Kidney (tissue), 14 donors: ENCODE results near the gene MAGI1. TPM values are rescaled to one million over a fixed set of nuclear protein-coding genes. Genes with fewer than 3 reads are reported as not detected.

Experiments used
- DNase-seq, 5 donors: peaks; one replicate each; pipeline ENCODE4 v3.0.0-alpha.2; 2013 to 2020
- FAIRE-seq: peaks from 2 replicates; lab custom pipeline; 2012; peaks lifted over from hg19 to GRCh38; lab: Jason Lieb, UNC
- H3K27ac ChIP-seq, 2 donors: one replicate each; pipeline ENCODE4 v1.7.0; 2013; ENCODE audit warnings: low read depth in 2 of 2, low read length in 2 of 2, inconsistent platforms in 1 of 2
- H3K27me3 ChIP-seq: one replicate; pipeline ENCODE4 v1.7.1; 2013; ENCODE audit warnings: low read length, inconsistent platforms; ENCODE audit not compliant: control insufficient read depth, insufficient read depth
- H3K36me3 ChIP-seq, 3 donors: one replicate each; pipeline versions ENCODE4 v1.7.0 to v1.7.1; 2013; ENCODE audit warnings: low read length in 3 of 3, control low read depth in 1 of 3, inconsistent platforms in 1 of 3; ENCODE audit not compliant: insufficient read depth in 3 of 3, control insufficient read depth in 2 of 3
- H3K4me1 ChIP-seq, 3 donors: one replicate each; pipeline versions ENCODE4 v1.7.0 to v1.7.1; 2013; ENCODE audit warnings: low read length in 3 of 3, inconsistent platforms in 1 of 3, low read depth in 1 of 3; ENCODE audit not compliant: control insufficient read depth in 2 of 3, insufficient read depth in 2 of 3
- H3K4me3 ChIP-seq, 3 donors: one replicate each; pipeline versions ENCODE4 v1.7.0 to v1.8.1; 2013; ENCODE audit warnings: low read length in 3 of 3, control low read depth in 1 of 3, inconsistent platforms in 1 of 3
- H3K9ac ChIP-seq, 3 donors: one replicate each; pipeline versions ENCODE4 v1.7.0 to v1.7.1; 2013; ENCODE audit warnings: low read length in 3 of 3, control low read depth in 1 of 3, inconsistent platforms in 1 of 3
- H3K9me3 ChIP-seq, 3 donors: one replicate each; pipeline versions ENCODE4 v1.7.0 to v1.7.1; 2013; ENCODE audit warnings: low read length in 3 of 3, control low read depth in 1 of 3, inconsistent platforms in 1 of 3; ENCODE audit not compliant: control insufficient read depth in 2 of 3, insufficient read depth in 1 of 3
- intact Hi-C: fragments of 100-400 bp; cut with DNase I; formaldehyde crosslinking; loops from one replicate; pipeline ENCODE4 v1.11.1; 2022
- polyA plus RNA-seq: library from polyadenylated mRNA; stranded (reverse); fragments of 350-450 nt; fragmentation: Illumina TruSeq; extraction: RNeasy Lipid Tissue Mini Kit (QIAGEN cat#74804); gene quantifications from one replicate; pipeline ENCODE4 v1.2.3, GENCODE V29; 2014; ENCODE audit warnings: low read depth, low replicate concordance; ENCODE audit not compliant: insufficient read depth
- total RNA-seq: library from RNA; stranded (reverse); fragmentation: NEBNext Ultra II Directional; extraction: Animal tissue kit (Norgen Biotek cat#: 25700); gene quantifications from one replicate; pipeline ENCODE4 v1.2.1, GENCODE V29; 2021
- TF ChIP-seq, protein P1 (sequence below): IDR thresholded peaks from 3 replicates; pipeline ENCODE4 v1.5.1; 2012; ENCODE audit warnings: mild to moderate bottlenecking, moderate library complexity, borderline replicate concordance; ENCODE audit not compliant: insufficient read depth; ENCODE audit errors: extremely low read depth
- donor health status: control.
- donor health status: control.
- donor health status: control.
- donor health status: control.
- donor health status: control.
- donor health status: DM: yes; HTN: yes; CAD: no.
- donor health status: Normal renal cell carcinoma (clear cell type).

The MAGI1 gene
- total and polyA plus RNA-seq, 2 donors from 2014 or later, result 8.2 to 42.8 TPM

DNA sequence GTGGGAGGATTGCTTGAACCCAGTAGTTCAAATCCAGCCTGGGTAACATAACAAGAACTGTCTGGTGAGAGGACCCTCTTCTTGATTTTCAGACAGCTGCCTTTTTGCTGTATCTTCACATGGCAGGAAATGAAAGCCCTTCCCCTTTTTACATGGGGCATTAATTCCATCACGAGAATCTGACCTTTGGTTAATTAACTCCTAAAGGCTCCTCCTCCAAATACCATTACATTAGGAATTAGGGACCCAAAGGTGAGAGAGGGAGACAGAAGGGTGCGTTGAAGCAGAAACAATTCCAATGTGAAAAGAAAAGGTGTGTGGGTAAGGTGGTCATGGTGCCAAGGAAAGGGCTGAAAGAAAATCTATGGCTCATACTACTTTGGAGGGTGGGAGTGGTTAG lies 536.2 kb downstream of the MAGI1 start:
- H3K4me3 ChIP-seq, result no peak overlapping the region
- FAIRE-seq (no peak), DNase-seq (peak in 2 of 5 donors; percentile 66 to 71)
- no peaks in the 10 kb centered on the region for H3K9me3 ChIP-seq
- peaks cover 0 to 1% (median 0%) of the 10 kb centered on the region in 3 donors for H3K4me1 ChIP-seq
- TF ChIP-seq, protein P1, sequence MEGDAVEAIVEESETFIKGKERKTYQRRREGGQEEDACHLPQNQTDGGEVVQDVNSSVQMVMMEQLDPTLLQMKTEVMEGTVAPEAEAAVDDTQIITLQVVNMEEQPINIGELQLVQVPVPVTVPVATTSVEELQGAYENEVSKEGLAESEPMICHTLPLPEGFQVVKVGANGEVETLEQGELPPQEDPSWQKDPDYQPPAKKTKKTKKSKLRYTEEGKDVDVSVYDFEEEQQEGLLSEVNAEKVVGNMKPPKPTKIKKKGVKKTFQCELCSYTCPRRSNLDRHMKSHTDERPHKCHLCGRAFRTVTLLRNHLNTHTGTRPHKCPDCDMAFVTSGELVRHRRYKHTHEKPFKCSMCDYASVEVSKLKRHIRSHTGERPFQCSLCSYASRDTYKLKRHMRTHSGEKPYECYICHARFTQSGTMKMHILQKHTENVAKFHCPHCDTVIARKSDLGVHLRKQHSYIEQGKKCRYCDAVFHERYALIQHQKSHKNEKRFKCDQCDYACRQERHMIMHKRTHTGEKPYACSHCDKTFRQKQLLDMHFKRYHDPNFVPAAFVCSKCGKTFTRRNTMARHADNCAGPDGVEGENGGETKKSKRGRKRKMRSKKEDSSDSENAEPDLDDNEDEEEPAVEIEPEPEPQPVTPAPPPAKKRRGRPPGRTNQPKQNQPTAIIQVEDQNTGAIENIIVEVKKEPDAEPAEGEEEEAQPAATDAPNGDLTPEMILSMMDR, result no peak
- no peaks in the 10 kb centered on the region for H3K36me3 ChIP-seq
- no peak overlapping the region for H3K27ac ChIP-seq
- intact Hi-C loops, result no loop called here
- H3K27me3 ChIP-seq, result no peaks in the 10 kb centered on the region
- H3K9ac ChIP-seq, result no peak overlapping the region

DNA sequence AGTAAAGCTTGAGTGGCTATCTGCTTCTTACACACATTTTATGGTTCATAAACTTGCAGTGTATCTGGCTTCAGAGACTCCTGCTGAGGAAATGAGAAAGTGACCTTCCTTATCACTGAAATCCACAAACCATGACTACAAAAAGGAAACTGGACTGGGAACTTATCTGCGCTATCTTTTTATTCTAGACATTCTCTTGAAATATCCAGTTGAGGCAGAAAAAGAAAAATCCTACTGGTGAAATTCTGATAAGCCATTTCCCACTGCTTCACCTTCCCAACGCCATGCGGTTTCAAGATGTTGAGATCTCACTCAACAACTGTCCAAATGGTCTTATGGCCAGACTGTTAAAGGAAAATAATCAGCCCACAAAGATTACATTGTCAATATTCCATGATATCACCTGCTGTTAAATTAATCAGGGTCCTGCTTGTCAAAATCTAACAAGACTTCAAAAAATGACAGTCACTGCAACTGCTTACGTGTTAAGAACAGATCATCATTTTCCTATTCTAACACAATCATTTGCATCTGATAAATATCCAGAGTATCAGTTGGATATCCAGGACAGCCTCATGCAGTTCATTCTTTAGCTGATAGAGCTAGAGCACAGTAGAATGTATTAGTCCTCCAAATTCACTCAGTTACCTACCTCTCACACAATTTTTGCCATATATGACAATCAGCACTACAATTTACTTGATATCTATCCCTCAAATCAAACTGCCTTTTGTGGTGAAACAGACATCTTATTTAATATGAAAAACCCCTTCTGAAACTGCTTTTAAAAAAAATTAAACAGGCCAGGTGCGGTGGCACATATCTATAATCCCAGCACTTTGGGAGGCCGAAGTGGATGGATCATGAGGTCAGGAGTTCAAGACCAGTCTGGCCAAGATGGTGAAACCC lies 538.1 kb downstream of the MAGI1 start:
- Histone ChIP-seq H3K27me3 (no peaks in the 10 kb centered on the region), H3K36me3 (no peaks in the 10 kb centered on the region), H3K27ac (no peak overlapping the region), H3K9ac (no peak overlapping the region), H3K4me1 (peaks cover 0 to 5% (median 0%) of the 10 kb centered on the region in 3 donors), H3K4me3 (no peak overlapping the region), H3K9me3 (no peaks in the 10 kb centered on the region)
- TF ChIP-seq, protein P1, result no peak
- intact Hi-C loops, result no loop called here
- DNase-seq (peak in 2 of 5 donors; percentile 46 to 56), FAIRE-seq (no peak)

DNA sequence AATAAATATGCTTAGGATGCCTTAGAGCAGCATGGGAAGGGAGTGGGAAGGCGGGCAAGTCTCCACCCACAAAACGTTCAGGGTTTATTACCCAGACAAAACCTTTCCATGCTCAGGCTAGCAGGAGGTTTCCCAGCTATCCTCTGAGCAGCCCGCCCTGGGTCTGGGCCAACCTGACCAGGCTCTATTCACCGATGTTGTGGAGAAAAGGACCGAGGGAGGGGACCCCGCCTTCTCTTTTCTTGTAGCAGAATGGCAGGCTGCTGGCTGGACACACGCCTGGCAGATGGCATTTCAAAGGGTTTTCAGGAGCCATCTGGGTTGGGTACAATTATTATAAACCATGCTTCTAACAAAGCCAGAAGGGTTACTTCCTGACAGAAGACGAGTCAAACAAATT lies 540.9 kb downstream of the MAGI1 start:
- DNase-seq, result no peak
- no peaks in the 10 kb centered on the region for H3K36me3 ChIP-seq
- no peak for FAIRE-seq
- intact Hi-C loops, result no loop called here
- no peak overlapping the region for H3K27ac ChIP-seq
- no peaks in the 10 kb centered on the region for H3K9me3 ChIP-seq
- TF ChIP-seq, protein P1, result no peak
- H3K4me1 ChIP-seq, result peaks cover 0 to 8% (median 0%) of the 10 kb centered on the region in 3 donors
- H3K27me3 ChIP-seq, result no peaks in the 10 kb centered on the region
- H3K9ac ChIP-seq, result no peak overlapping the region
- H3K4me3 ChIP-seq, result no peak overlapping the region
